ENCODE data around the gene RTP2. TPM values are rescaled to one million over a fixed set of nuclear protein-coding genes. Genes with fewer than 3 reads are reported as not detected.

The RTP2 gene
- total and polyA plus RNA-seq, 2 of the 4 experiments (the other 2 are of a cell fraction) = not detected

GRCh38 chr3:187685948-187686347 lies 16.4 kb downstream of the RTP2 start:
- intact Hi-C loops (cut with micrococcal nuclease) = no loop called here
- peaks cover 16% of the 10 kb centered on the region for H3K27me3 ChIP-seq (ENCODE audit: control insufficient read depth, insufficient read depth, low read length)
- no peak for TF ChIP-seq MAFK (IDR thresholded peaks at IDR 0.05; ENCODE audit: low read depth, low read length)
- TF ChIP-seq, protein P1, sequence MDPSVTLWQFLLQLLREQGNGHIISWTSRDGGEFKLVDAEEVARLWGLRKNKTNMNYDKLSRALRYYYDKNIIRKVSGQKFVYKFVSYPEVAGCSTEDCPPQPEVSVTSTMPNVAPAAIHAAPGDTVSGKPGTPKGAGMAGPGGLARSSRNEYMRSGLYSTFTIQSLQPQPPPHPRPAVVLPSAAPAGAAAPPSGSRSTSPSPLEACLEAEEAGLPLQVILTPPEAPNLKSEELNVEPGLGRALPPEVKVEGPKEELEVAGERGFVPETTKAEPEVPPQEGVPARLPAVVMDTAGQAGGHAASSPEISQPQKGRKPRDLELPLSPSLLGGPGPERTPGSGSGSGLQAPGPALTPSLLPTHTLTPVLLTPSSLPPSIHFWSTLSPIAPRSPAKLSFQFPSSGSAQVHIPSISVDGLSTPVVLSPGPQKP (IDR thresholded peaks at IDR 0.05; ENCODE audit: borderline replicate concordance, low read depth, low read length) = no peak
- H3K9ac ChIP-seq (ENCODE audit: low read depth, low read length) = no peak overlapping the region
- H3K4me3 ChIP-seq (ENCODE audit: insufficient read depth, low read depth, low read length) = no peak overlapping the region
- DNase-seq = no peak
- no peak overlapping the region for H2BK15ac ChIP-seq (ENCODE audit: low read depth, low read length)
- H4K20me1 ChIP-seq (ENCODE audit: insufficient read depth, low read length) = no peaks in the 10 kb centered on the region
- H4K8ac ChIP-seq (ENCODE audit: low read depth in 2 of 2, low read length in 2 of 2) = no peak overlapping the region
- dilution Hi-C loops (cut with HindIII; ENCODE audit: low sequenced_read_pairs, unreplicated experiment) = loop anchor here (25.0 kb wide), 2 partner anchors 374 to 474 kb away; no protein-coding TSS in a partner anchor
- H3K4ac ChIP-seq (ENCODE audit: low read depth, low read length) = no peak overlapping the region
- H3K18ac ChIP-seq (ENCODE audit: low read depth, low read length) = no peak overlapping the region
- H2BK20ac ChIP-seq (ENCODE audit: low read depth, low read length) = no peak overlapping the region
- H3K4me2 ChIP-seq (ENCODE audit: low read depth, low read length) = no peak overlapping the region
- H3K9me3 ChIP-seq (ENCODE audit: control insufficient read depth, insufficient read depth, low read length) = peaks cover 7% of the 10 kb centered on the region; the same call in 1 of the 2 replicates
- in situ Hi-C loops (cut with MboI; ENCODE audit: low sequenced_read_pairs) = no loop called here
- no peak overlapping the region for H3K56ac ChIP-seq (ENCODE audit: extremely low read depth, insufficient read depth, low read length)
- no peaks in the 10 kb centered on the region for H3K4me1 ChIP-seq (ENCODE audit: control insufficient read depth, insufficient read depth, low read length)
- ChIA-PET POLR2A (ENCODE audit: unreplicated experiment) (no interaction called here), CTCF (interaction anchor here (2.8 kb wide), 1 partner anchor 367 kb away, joined by 18 read pairs; no protein-coding TSS in a partner anchor)
- H3K23ac ChIP-seq (ENCODE audit: low read depth, low read length) = no peak overlapping the region
- no peak overlapping the region for H3K14ac ChIP-seq (replicated peaks; ENCODE audit: low read depth, low read length)
- H3K36me3 ChIP-seq (ENCODE audit: control insufficient read depth, insufficient read depth, low read length) = no peaks in the 10 kb centered on the region
- H2AFZ ChIP-seq (replicated peaks; ENCODE audit: low read length, poor library complexity) = no peak overlapping the region
- no peak overlapping the region for H4K5ac ChIP-seq (ENCODE audit: low read depth, low read length)
- no peaks in the 10 kb centered on the region for H3K79me1 ChIP-seq (ENCODE audit: low read depth in 1 of 2, low read length in 2 of 2)
- no peak overlapping the region for H4K91ac ChIP-seq (ENCODE audit: insufficient read depth, low read depth, low read length)
- no peak overlapping the region for H2BK5ac ChIP-seq (ENCODE audit: low read depth, low read length, poor library complexity, severe bottlenecking)
- no peak overlapping the region for H2BK120ac ChIP-seq (ENCODE audit: low read depth, low read length)
- no peak for ATAC-seq (ENCODE audit: low read depth)
- WGBS, 2 experiments (ENCODE audit: extremely low coverage in 2 of 2, insufficient read length in 1 of 2) = 100% methylated on average over 2 of the region's 7 CpGs; no CpG with 5 or more reads in 1 of the 2 experiments
- no TSS peak for BruUV-seq (replicated peaks)
- no peak overlapping the region for H3K27ac ChIP-seq (ENCODE audit: insufficient read depth, low read length)
- H2AK5ac ChIP-seq (ENCODE audit: low read depth, low read length) = no peak overlapping the region
- no peak overlapping the region for H2AK9ac ChIP-seq (replicated peaks; ENCODE audit: low read depth, low read length, poor library complexity)
- no peaks in the 10 kb centered on the region for H3K9me1 ChIP-seq (ENCODE audit: insufficient read depth, low read length)
